Measurements from ENCODE around the gene CDC73.

DNA sequence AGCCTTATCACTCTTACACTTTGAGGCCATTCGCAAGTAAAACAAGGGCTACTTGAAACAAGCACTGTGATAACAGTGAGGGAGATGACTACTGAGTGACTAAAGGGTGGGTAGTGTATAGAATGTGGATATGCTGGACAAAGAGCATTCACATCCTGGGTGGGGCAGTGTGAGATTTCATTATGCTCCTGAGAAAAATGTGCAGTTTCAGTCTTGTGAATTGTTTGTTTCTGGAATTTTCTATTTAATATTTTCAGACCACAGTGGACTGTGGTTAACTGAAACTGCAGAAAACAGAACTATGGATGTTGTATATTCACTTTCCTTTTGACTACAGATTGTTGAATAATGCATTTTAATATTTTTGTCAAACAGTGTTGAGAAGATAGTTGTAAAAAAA lies 89.7 kb downstream of the CDC73 start:
- TF ChIP-seq, protein P1, sequence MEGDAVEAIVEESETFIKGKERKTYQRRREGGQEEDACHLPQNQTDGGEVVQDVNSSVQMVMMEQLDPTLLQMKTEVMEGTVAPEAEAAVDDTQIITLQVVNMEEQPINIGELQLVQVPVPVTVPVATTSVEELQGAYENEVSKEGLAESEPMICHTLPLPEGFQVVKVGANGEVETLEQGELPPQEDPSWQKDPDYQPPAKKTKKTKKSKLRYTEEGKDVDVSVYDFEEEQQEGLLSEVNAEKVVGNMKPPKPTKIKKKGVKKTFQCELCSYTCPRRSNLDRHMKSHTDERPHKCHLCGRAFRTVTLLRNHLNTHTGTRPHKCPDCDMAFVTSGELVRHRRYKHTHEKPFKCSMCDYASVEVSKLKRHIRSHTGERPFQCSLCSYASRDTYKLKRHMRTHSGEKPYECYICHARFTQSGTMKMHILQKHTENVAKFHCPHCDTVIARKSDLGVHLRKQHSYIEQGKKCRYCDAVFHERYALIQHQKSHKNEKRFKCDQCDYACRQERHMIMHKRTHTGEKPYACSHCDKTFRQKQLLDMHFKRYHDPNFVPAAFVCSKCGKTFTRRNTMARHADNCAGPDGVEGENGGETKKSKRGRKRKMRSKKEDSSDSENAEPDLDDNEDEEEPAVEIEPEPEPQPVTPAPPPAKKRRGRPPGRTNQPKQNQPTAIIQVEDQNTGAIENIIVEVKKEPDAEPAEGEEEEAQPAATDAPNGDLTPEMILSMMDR (IDR thresholded peaks at IDR 0.05): no peak
- no peak for TF ChIP-seq EZH2 (IDR thresholded peaks at IDR 0.05)
